Ovary (tissue), 9 donors: Measurements from ENCODE around the gene PPP2R1B. TPM values are rescaled to one million over a fixed set of nuclear protein-coding genes. Genes with fewer than 3 reads are reported as not detected.

ENCODE experiments used
- DNase-seq, 5 donors: peaks; one replicate each; pipeline ENCODE4 v3.0.0-alpha.2; 2019 to 2020
- H3K27ac ChIP-seq, 2 donors: fragments of 200-600 bp; one replicate each; pipeline versions ENCODE4 v1.5.1 to v1.8.0; 2019 to 2022
- H3K27me3 ChIP-seq: fragments of 200-600 bp; one replicate; pipeline ENCODE4 v1.8.0; 2022
- H3K36me3 ChIP-seq: fragments of 200-600 bp; sonication (generic); one replicate; pipeline ENCODE4 v1.5.1; 2019
- H3K4me1 ChIP-seq: one replicate; pipeline ENCODE4 v1.8.1; 2013; ENCODE audit warnings: mild to moderate bottlenecking, moderate library complexity; ENCODE audit not compliant: insufficient read depth
- H3K4me3 ChIP-seq: fragments of 200-600 bp; sonication (generic); one replicate; pipeline ENCODE4 v1.5.1; 2017
- H3K9me3 ChIP-seq, 2 donors: fragments of 200-600 bp in 1 of 2; sonication (generic) in 1 of 2; one replicate each; pipeline versions ENCODE4 v1.5.1 to v1.8.1; 2013 to 2019; ENCODE audit warnings: mild to moderate bottlenecking in 1 of 2, moderate library complexity in 1 of 2
- CTCF ChIP-seq, 3 donors: fragments of 450-650 bp in 2 of 3; fragments of 200-600 bp in 1 of 3; IDR thresholded peaks; one replicate each; pipeline versions ENCODE4 v1.5.1 to v1.8.0; 2016 to 2022; ENCODE audit warnings: antibody characterized with exemption in 3 of 3, mild to moderate bottlenecking in 1 of 3
- EP300 ChIP-seq: sonication (generic); formaldehyde crosslinking; IDR thresholded peaks from one replicate; pipeline ENCODE4 v1.6.1; 2017; ENCODE audit warnings: antibody characterized with exemption
- POLR2A ChIP-seq: fragments of 450-650 bp; IDR thresholded peaks from one replicate; pipeline ENCODE4 v1.6.1; 2017; ENCODE audit warnings: antibody characterized with exemption, mild to moderate bottlenecking, moderate library complexity
- WGBS, 3 donors: extraction: QIAGEN DNeasy Blood & Tissue Kit in 1 of 3; methylation state at CpG; one replicate each; pipeline versions ENCODE4 v1.1.5 to v1.1.7; 2013 to 2017; 5-methylcytosine and 5-hydroxymethylcytosine counted together
- intact Hi-C, 4 donors: fragments of 100-400 bp; cut with DNase I; formaldehyde crosslinking; loops; one replicate each; pipeline versions ENCODE4 v1.11.0 to v1.15.1; 2022 to 2023
- polyA plus RNA-seq, 2 donors: library from polyadenylated mRNA; stranded (reverse); fragments of 200-250 nt in 1 of 2; fragments of 350-450 nt in 1 of 2; fragmentation: Illumina TruSeq in 1 of 2; extraction: RNeasy Lipid Tissue Mini Kit (QIAGEN cat#74804) in 1 of 2; gene quantifications; one replicate each; pipeline ENCODE4 v1.2.3, GENCODE V29; 2013 to 2014
- total RNA-seq, 7 donors: library from RNA; depleted of rRNA in 2 of 7; stranded (reverse); fragments of >200 nt in 2 of 7; fragmentation: NEBNext Ultra II Directional in 3 of 7; extraction: Animal tissue kit (Norgen Biotek cat#: 25700) in 3 of 7; gene quantifications; one replicate each; pipeline versions ENCODE4 v1.1.0 to v1.2.4, GENCODE V29; 2016 to 2023
- donor health status: DM: no; HTN: no; CAD: no; lungs with moderate emphysema.
- donor health status: DM: no; HTN: no; CAD: no.
- donor health status: Bipolar disorder and iron deficiency.
- donor health status: DM: yes; HTN: yes; CAD: no.
- donor health status: DM: no; HTN: no; CAD: no.
- donor health status: DM: yes; HTN: yes; CAD: no.

The PPP2R1B gene
- total and polyA plus RNA-seq, 9 donors: 9.8 to 36.4 (median 25.1) TPM

GRCh38 chr11:111729831-111730311, 36.3 kb downstream of the PPP2R1B start:
- Histone ChIP-seq H3K27ac (peak overlapping the region; percentile 58 to 98), H3K36me3 (no peaks in the 10 kb centered on the region), H3K4me1 (peaks cover 47% of the 10 kb centered on the region), H3K4me3 (no peak overlapping the region), H3K9me3 (no peaks in the 10 kb centered on the region), H3K27me3 (no peaks in the 10 kb centered on the region)
- TF ChIP-seq POLR2A: no peak
- no peak for TF ChIP-seq CTCF (IDR thresholded peaks at IDR 0.05)
- 13 to 25% (median 17%) methylated on average over 9 of the region's 9 CpGs for WGBS, 3 donors
- peak in 1 of 5 donors; percentile 47 for DNase-seq
- intact Hi-C loops: loop anchor here in 1 of 4 donors (10.0 kb wide), 1 partner anchor 125 kb away; the partner anchor contains the start of gene SIK2

GRCh38 chr11:111729071-111729830, 36.9 kb downstream of the PPP2R1B start:
- no peaks in the 10 kb centered on the region for H3K27me3 ChIP-seq
- DNase-seq: no peak
- no peak overlapping the region for H3K4me3 ChIP-seq
- peak overlapping the region; percentile 58 to 98 for H3K27ac ChIP-seq
- TF ChIP-seq CTCF (IDR thresholded peaks at IDR 0.05) (no peak), EP300 (no peak), POLR2A (no peak)
- H3K9me3 ChIP-seq: no peaks in the 10 kb centered on the region
- 40 to 61% (median 50%) methylated on average over 10 of the region's 10 CpGs for WGBS, 3 donors
- intact Hi-C loops: no loop called here
- H3K4me1 ChIP-seq: peaks cover 41% of the 10 kb centered on the region
- no peaks in the 10 kb centered on the region for H3K36me3 ChIP-seq

- Histone ChIP-seq H3K27me3 (no peaks in the 10 kb centered on the region), H3K4me1 (peaks cover 25% of the 10 kb centered on the region), H3K27ac (no peak overlapping the region), H3K4me3 (no peak overlapping the region), H3K36me3 (no peaks in the 10 kb centered on the region), H3K9me3 (no peaks in the 10 kb centered on the region)
- intact Hi-C loops: no loop called here
- TF ChIP-seq CTCF (IDR thresholded peaks at IDR 0.05) (no peak), POLR2A (no peak), EP300 (no peak)
- DNase-seq: no peak
- 45 to 49% (median 46%) methylated on average over 7 of the region's 7 CpGs for WGBS, 3 donors
Measured at GRCh38 chr11:111727431-111727830, 38.8 kb downstream of the PPP2R1B start.

GRCh38 chr11:111726301-111726713, 39.9 kb downstream of the PPP2R1B start:
- DNase-seq: no peak
- no peak overlapping the region for H3K27ac ChIP-seq
- H3K36me3 ChIP-seq: no peaks in the 10 kb centered on the region
- H3K27me3 ChIP-seq: no peaks in the 10 kb centered on the region
- TF ChIP-seq POLR2A (no peak), EP300 (no peak), CTCF (IDR thresholded peaks at IDR 0.05) (no peak)
- H3K4me3 ChIP-seq: no peak overlapping the region
- intact Hi-C loops: no loop called here
- WGBS, 3 donors: 93 to 96% (median 95%) methylated on average over 9 of the region's 9 CpGs
- H3K4me1 ChIP-seq: peaks cover 17% of the 10 kb centered on the region
- H3K9me3 ChIP-seq: no peaks in the 10 kb centered on the region
